K562 (cell line): ENCODE results near the gene HECA. TPM values are rescaled to one million over a fixed set of nuclear protein-coding genes. Genes with fewer than 3 reads are reported as not detected.

ENCODE experiments used
- ATAC-seq: fragments of 200-7000 bp; cut with Tn5 transposase; 3 replicates; pipeline ENCODE4 v1.9.1; 2020; ENCODE audit warnings: moderate library complexity
- BruUV-seq: library from RNA; stranded (reverse); fragments of 400-500 nt; replicated peaks from 2 replicates; lab custom pipeline; 2021; lab: Mats Ljungman, UMichigan
- CTCF ChIA-PET: fragments of 300-600 bp; formaldehyde crosslinking; extraction: SDS; loops from one replicate; lab custom pipeline; 2021; ENCODE audit warnings: low intra/inter-chr PET ratio; lab: Yijun Ruan, JAX
- POLR2A ChIA-PET: fragments of 300-600, 350-650 bp; sonication (Branson Sonifier 250); formaldehyde crosslinking; extraction: SDS; loops from one replicate; lab custom pipeline; 2021; ENCODE audit warnings: antibody characterized with exemption, inconsistent platforms; lab: Yijun Ruan, JAX
- DNase-seq, 4 experiments: peaks; one replicate each; pipeline versions ENCODE4 v3.0.0 to v3.0.0-alpha.2; 2011 to 2018; ENCODE audit warnings: low spot score in 3 of 4, mixed read lengths in 3 of 4; ENCODE audit errors: extremely low read depth in 1 of 4
- FAIRE-seq: peaks from 2 replicates; lab custom pipeline; 2011; peaks lifted over from hg19 to GRCh38; lab: Jason Lieb, UNC
- H2AFZ ChIP-seq: 2 replicates; pipeline ENCODE4 v1.6.0; 2011; ENCODE audit warnings: low read depth, low read length, control low read depth, inconsistent platforms
- H3K27ac ChIP-seq: fragments of 200-600 bp; 3 replicates; pipeline ENCODE4 v1.8.0; 2011; ENCODE audit warnings: low read depth, mild to moderate bottlenecking, control low read depth, inconsistent platforms, low read length, moderate library complexity, mixed read lengths; ENCODE audit errors: extremely low read depth
- H3K27me3 ChIP-seq, 2 experiments: fragments of 300-600 bp in 1 of 2; 2 replicates in 1 of 2; 3 replicates in 1 of 2; pipeline versions ENCODE4 v1.6.0 to v1.8.0; 2011; ENCODE audit warnings: inconsistent platforms in 2 of 2, low read length in 2 of 2, mild to moderate bottlenecking in 1 of 2, mixed read lengths in 1 of 2, moderate library complexity in 1 of 2; ENCODE audit not compliant: control insufficient read depth in 2 of 2, insufficient read depth in 2 of 2
- H3K36me3 ChIP-seq: fragments of 300-600 bp; 3 replicates; pipeline ENCODE4 v1.8.0; 2011; ENCODE audit warnings: mild to moderate bottlenecking, low read length, inconsistent platforms; ENCODE audit not compliant: control insufficient read depth, insufficient read depth
- H3K4me1 ChIP-seq, 2 experiments: fragments of 200-600 bp in 1 of 2; replicated peaks in 1 of 2; 2 replicates in 1 of 2; 3 replicates in 1 of 2; pipeline versions ENCODE4 v1.5.1 to v1.8.0; 2011; ENCODE audit warnings: inconsistent platforms in 2 of 2, low read length in 2 of 2, mild to moderate bottlenecking in 1 of 2, mixed read lengths in 1 of 2, moderate library complexity in 1 of 2; ENCODE audit not compliant: control insufficient read depth in 2 of 2, insufficient read depth in 2 of 2
- H3K4me2 ChIP-seq: 2 replicates; pipeline ENCODE4 v1.6.1; 2011; ENCODE audit warnings: low read length, control low read depth, inconsistent platforms, mixed read lengths; ENCODE audit not compliant: insufficient read depth
- H3K4me3 ChIP-seq: fragments of 200-600 bp; sonication (generic), shearing (Covaris generic); 2 replicates; pipeline ENCODE4 v1.5.1; 2016; ENCODE audit warnings: control low read depth, inconsistent platforms
- H3K79me2 ChIP-seq: fragments of 200-600 bp; 3 replicates; pipeline ENCODE4 v1.8.0; 2011; ENCODE audit warnings: low read length, inconsistent platforms; ENCODE audit not compliant: control insufficient read depth, insufficient read depth
- H3K9ac ChIP-seq, 2 experiments: 2 replicates each; pipeline versions ENCODE4 v1.6.0 to v1.6.1; 2011; ENCODE audit warnings: low read depth in 2 of 2, low read length in 2 of 2, control low read depth in 1 of 2, inconsistent platforms in 1 of 2, mild to moderate bottlenecking in 1 of 2, mixed read lengths in 1 of 2; ENCODE audit not compliant: insufficient read depth in 1 of 2
- H3K9me1 ChIP-seq: one replicate; pipeline ENCODE4 v1.6.0; 2011; ENCODE audit warnings: inconsistent platforms, mild to moderate bottlenecking, low read length, moderate library complexity; ENCODE audit not compliant: control insufficient read depth, insufficient read depth
- H3K9me3 ChIP-seq: replicated peaks from 2 replicates; pipeline ENCODE4 v1.5.1; 2011; ENCODE audit warnings: low read depth, low read length, inconsistent platforms; ENCODE audit not compliant: control insufficient read depth, insufficient read depth
- H4K20me1 ChIP-seq: replicated peaks from 2 replicates; pipeline ENCODE4 v1.6.1; 2011; ENCODE audit warnings: low read length, inconsistent platforms, mixed read lengths; ENCODE audit not compliant: control insufficient read depth, insufficient read depth
- ELF1 ChIP-seq: fragments of 200-800 bp; sonication (Bioruptor generic); IDR thresholded peaks from 2 replicates; pipeline ENCODE4 v1.6.1; 2016; ENCODE audit warnings: missing genetic modification characterization, missing compliant biosample characterization
- ELF4 ChIP-seq: fragments of 450-650 bp; formaldehyde crosslinking; IDR thresholded peaks from 2 replicates; pipeline ENCODE4 v1.4.0; 2022; ENCODE audit warnings: missing genetic modification characterization
- KAT2B ChIP-seq: IDR thresholded peaks from one replicate; pipeline ENCODE4 v1.6.1; 2012; ENCODE audit warnings: low read depth, mild to moderate bottlenecking, control low read depth, inconsistent platforms, low read length, moderate library complexity
- KLF1 ChIP-seq: fragments of 450-650 bp; IDR thresholded peaks from 2 replicates; pipeline ENCODE4 v1.6.1; 2016; ENCODE audit warnings: missing genetic modification characterization, missing compliant biosample characterization
- PYGO2 ChIP-seq: fragments of 450-650 bp; IDR thresholded peaks from 2 replicates; pipeline ENCODE4 v1.6.1; 2016; ENCODE audit warnings: mild to moderate bottlenecking, missing genetic modification characterization, moderate library complexity, missing compliant biosample characterization
- SMAD3 ChIP-seq: fragments of 450-650 bp; formaldehyde crosslinking; conservative IDR thresholded peaks from 2 replicates; pipeline ENCODE4 v1.4.0; 2020; ENCODE audit warnings: mild to moderate bottlenecking
- SMAD4 ChIP-seq: fragments of 250-450 bp; sonication (Bioruptor Pico); conservative IDR thresholded peaks from 2 replicates; pipeline ENCODE4 v1.8.0; 2021; ENCODE audit warnings: inconsistent platforms, mild to moderate bottlenecking, moderate library complexity
- SMARCE1 ChIP-seq: fragments of 450-650 bp; IDR thresholded peaks from 2 replicates; pipeline ENCODE4 v1.7.1; 2016; ENCODE audit warnings: mild to moderate bottlenecking
- SRSF7 ChIP-seq: fragments of 200-400 bp; formaldehyde crosslinking; optimal IDR thresholded peaks from 2 replicates; pipeline ENCODE3; 2017; ENCODE audit warnings: mild to moderate bottlenecking, low read depth, low read length
- TCF7 ChIP-seq: sonication (generic); IDR thresholded peaks from 2 replicates; pipeline ENCODE4 v1.6.1; 2016; ENCODE audit warnings: antibody characterized with exemption, borderline replicate concordance
- THRAP3 ChIP-seq: fragments of 450-650 bp; IDR thresholded peaks from 2 replicates; pipeline ENCODE4 v1.6.1; 2016; ENCODE audit warnings: mild to moderate bottlenecking, inconsistent platforms, borderline replicate concordance
- ZNF239 ChIP-seq: fragments of 250-450 bp; sonication (Bioruptor Pico); IDR thresholded peaks from 2 replicates; pipeline ENCODE4 v1.4.0; 2020; ENCODE audit warnings: mild to moderate bottlenecking
- ZNF586 ChIP-seq: fragments of 450-650 bp; formaldehyde crosslinking; conservative IDR thresholded peaks from 2 replicates; pipeline ENCODE4 v1.4.0; 2020; ENCODE audit warnings: mild to moderate bottlenecking, moderate library complexity
- ZNF780A ChIP-seq: fragments of 250-450 bp; sonication (Bioruptor Pico); IDR thresholded peaks from 2 replicates; pipeline ENCODE4 v1.5.0; 2021; ENCODE audit warnings: mild to moderate bottlenecking
- WGBS: fragments of 100-300 bp; shearing (Covaris generic); methylation state at CpG from one replicate; pipeline ENCODE4 v1.1.6; 2016; ENCODE audit warnings: low coverage, mixed read lengths; ENCODE audit not compliant: insufficient coverage; ENCODE audit errors: missing lambda C conversion rate; 5-methylcytosine and 5-hydroxymethylcytosine counted together
- in situ Hi-C: fragments of 300-500 bp; cut with MboI; formaldehyde crosslinking; loops from 4 replicates; pipeline ENCODE4 v1.15.0; 2018; ENCODE audit warnings: inconsistent platforms, mixed read lengths
- intact Hi-C: fragments of 100-400 bp; cut with micrococcal nuclease; formaldehyde crosslinking; loops from 2 replicates; pipeline ENCODE4 v1.14.2; 2022
- polyA plus RNA-seq, 8 experiments: library from polyadenylated mRNA; depleted of rRNA in 4 of 8; stranded (reverse) in 5 of 8; unstranded in 3 of 8; fragments of >200 nt; fragmentation: Nextera tagmentation in 2 of 8; fragmentation: Illumina TruSeq in 1 of 8; extraction: Ambion mirVana in 2 of 8; extraction: Trizol in 1 of 8; gene quantifications; 2 replicates each; pipeline versions ENCODE4 v1.2.1 to v1.2.3, GENCODE V29; 2011 to 2014; ENCODE audit warnings: inconsistent platforms in 1 of 8, missing spikeins in 1 of 8
- total RNA-seq, 7 experiments: library from RNA; depleted of rRNA in 6 of 7; stranded (reverse); fragments of >200 nt in 6 of 7; fragmentation: Illumina TruSeq in 2 of 7; extraction: Trizol in 2 of 7; gene quantifications; 2 replicates each; pipeline versions ENCODE4 v1.2.1 to v1.2.3, GENCODE V29; 2011 to 2021; ENCODE audit warnings: low replicate concordance in 1 of 7
- TF ChIP-seq, protein P1 (sequence below): fragments of 450-650 bp; formaldehyde crosslinking; IDR thresholded peaks from 2 replicates; pipeline ENCODE4 v1.4.0; 2020; ENCODE audit warnings: mild to moderate bottlenecking, mixed read lengths
- TF ChIP-seq, protein P2 (sequence below): sonication (generic); formaldehyde crosslinking; IDR thresholded peaks from 2 replicates; pipeline ENCODE4 v1.8.0; 2022; ENCODE audit warnings: mild to moderate bottlenecking, missing genetic modification reagents
- TF ChIP-seq, protein P3 (sequence below): fragments of 250-450 bp; sonication (Bioruptor Pico); IDR thresholded peaks from 2 replicates; pipeline ENCODE4 v1.9.0; 2021; ENCODE audit warnings: mild to moderate bottlenecking

HECA gene
- total and polyA plus RNA-seq, 9 of the 15 experiments (the other 6 are each of a cell fraction or from before 2014, with no cell fraction given) = 0.31 to 2.3 (median 1.1) TPM

DNA sequence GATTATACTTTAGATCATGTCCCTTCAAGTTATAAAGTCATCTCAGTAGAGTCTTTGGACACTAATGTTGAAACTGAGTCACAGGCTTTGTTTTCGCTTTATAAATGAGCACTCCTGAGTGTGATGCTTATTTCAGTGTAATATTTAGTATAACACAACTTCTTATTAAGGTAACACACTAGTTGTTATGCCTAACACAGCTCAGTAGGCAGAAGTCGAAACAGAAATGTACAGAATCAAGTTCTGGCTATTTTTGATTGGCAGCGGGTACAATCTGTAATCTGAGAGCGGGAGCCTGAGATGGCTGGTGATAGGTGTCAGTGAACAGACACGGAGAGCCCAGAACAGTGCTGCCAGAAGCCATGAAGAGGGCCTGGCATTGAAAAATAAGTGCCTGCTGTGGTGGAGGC is 11.4 kb downstream of the HECA start:
- H3K9me1 ChIP-seq = no peaks in the 10 kb centered on the region
- in situ Hi-C loops = no loop called here
- FAIRE-seq (no peak), DNase-seq (no peak), ATAC-seq (no peak)
- no peaks in the 10 kb centered on the region for H3K36me3 ChIP-seq
- CTCF ChIA-PET = no interaction called here
- no peak overlapping the region for H2AFZ ChIP-seq
- no peak overlapping the region for H3K4me3 ChIP-seq
- no peak overlapping the region for H3K4me2 ChIP-seq
- H3K27me3 ChIP-seq = peaks cover 11 to 25% of the 10 kb centered on the region in 2 experiments; a peak in 4 of 5 replicates
- no peaks in the 10 kb centered on the region for H3K4me1 ChIP-seq
- intact Hi-C loops = no loop called here
- no peaks in the 10 kb centered on the region for H3K79me2 ChIP-seq
- no TSS peak for BruUV-seq
- peaks cover 5% of the 10 kb centered on the region; the same call in 1 of the 2 replicates for H4K20me1 ChIP-seq
- 0% methylated on average over 5 of the region's 5 CpGs for WGBS
- POLR2A ChIA-PET = interaction anchor here (1.1 to 3.2 kb wide), 2 partner anchors 9 to 18 kb away, joined by 3 to 7 read pairs; no protein-coding TSS in a partner anchor
- H3K9ac ChIP-seq = no peak overlapping the region
- H3K27ac ChIP-seq = no peak overlapping the region
- no peaks in the 10 kb centered on the region for H3K9me3 ChIP-seq
- TF ChIP-seq ELF1 (tag) (no peak), KAT2B (no peak), SRSF7 (no peak), ZNF586 (CRISPR knock-in tag) (no peak), TCF7 (no peak), PYGO2 (no peak), ZNF239 (CRISPR knock-in tag) (no peak), SMAD4 (no peak), ELF4 (no peak), ZNF780A (no peak), KLF1 (tag) (no peak), SMARCE1 (no peak), THRAP3 (no peak), SMAD3 (no peak)
- TF ChIP-seq, protein P1, sequence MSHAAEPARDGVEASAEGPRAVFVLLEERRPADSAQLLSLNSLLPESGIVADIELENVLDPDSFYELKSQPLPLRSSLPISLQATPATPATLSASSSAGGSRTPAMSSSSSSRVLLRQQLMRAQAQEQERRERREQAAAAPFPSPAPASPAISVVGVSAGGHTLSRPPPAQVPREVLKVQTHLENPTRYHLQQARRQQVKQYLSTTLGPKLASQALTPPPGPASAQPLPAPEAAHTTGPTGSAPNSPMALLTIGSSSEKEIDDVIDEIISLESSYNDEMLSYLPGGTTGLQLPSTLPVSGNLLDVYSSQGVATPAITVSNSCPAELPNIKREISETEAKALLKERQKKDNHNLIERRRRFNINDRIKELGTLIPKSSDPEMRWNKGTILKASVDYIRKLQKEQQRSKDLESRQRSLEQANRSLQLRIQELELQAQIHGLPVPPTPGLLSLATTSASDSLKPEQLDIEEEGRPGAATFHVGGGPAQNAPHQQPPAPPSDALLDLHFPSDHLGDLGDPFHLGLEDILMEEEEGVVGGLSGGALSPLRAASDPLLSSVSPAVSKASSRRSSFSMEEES (CRISPR knock-in tag) = no peak
- TF ChIP-seq, protein P2, sequence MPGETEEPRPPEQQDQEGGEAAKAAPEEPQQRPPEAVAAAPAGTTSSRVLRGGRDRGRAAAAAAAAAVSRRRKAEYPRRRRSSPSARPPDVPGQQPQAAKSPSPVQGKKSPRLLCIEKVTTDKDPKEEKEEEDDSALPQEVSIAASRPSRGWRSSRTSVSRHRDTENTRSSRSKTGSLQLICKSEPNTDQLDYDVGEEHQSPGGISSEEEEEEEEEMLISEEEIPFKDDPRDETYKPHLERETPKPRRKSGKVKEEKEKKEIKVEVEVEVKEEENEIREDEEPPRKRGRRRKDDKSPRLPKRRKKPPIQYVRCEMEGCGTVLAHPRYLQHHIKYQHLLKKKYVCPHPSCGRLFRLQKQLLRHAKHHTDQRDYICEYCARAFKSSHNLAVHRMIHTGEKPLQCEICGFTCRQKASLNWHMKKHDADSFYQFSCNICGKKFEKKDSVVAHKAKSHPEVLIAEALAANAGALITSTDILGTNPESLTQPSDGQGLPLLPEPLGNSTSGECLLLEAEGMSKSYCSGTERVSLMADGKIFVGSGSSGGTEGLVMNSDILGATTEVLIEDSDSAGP (CRISPR knock-in tag) = no peak
- TF ChIP-seq, protein P3, sequence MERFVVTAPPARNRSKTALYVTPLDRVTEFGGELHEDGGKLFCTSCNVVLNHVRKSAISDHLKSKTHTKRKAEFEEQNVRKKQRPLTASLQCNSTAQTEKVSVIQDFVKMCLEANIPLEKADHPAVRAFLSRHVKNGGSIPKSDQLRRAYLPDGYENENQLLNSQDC (CRISPR knock-in tag) = no peak
